ENCODE data around the gene NOC2L. TPM values are rescaled to one million over a fixed set of nuclear protein-coding genes. Genes with fewer than 3 reads are reported as not detected.

Gene NOC2L
- total RNA-seq, 1 experiment from 2014 or later = 130 TPM

GRCh38 chr1:956636-957035 is 2.4 kb downstream of the NOC2L start:
- no peak overlapping the region for H3K27ac ChIP-seq (ENCODE audit: insufficient read length, low read depth, low read length)
- no peak for DNase-seq
- no peak overlapping the region for H2BK5ac ChIP-seq (ENCODE audit: insufficient read length, low read length)
- WGBS (ENCODE audit: extremely low coverage, insufficient read length, low lambda C conversion rate) = no CpG with 5 or more reads among the region's 11 CpGs
- peaks cover 4% of the 10 kb centered on the region for H3K79me1 ChIP-seq (ENCODE audit: insufficient read depth, low read depth, low read length, poor library complexity, severe bottlenecking)
- no peaks in the 10 kb centered on the region for H3K4me1 ChIP-seq (ENCODE audit: insufficient read depth, low read length)
- peaks cover 18 to 57% (median 42%) of the 10 kb centered on the region in 3 experiments; a peak in 6 of 7 replicates for H3K36me3 Mint-ChIP-seq (ENCODE audit: insufficient read depth in 1 of 3, low read depth in 3 of 3)
- H3K27me3 ChIP-seq (ENCODE audit: insufficient read depth, low read length) = peaks cover 4% of the 10 kb centered on the region; the same call in 1 of the 2 replicates
- H3K4me2 ChIP-seq (ENCODE audit: insufficient read depth, insufficient read length, low read length) = no peak overlapping the region
- H3K4ac ChIP-seq (ENCODE audit: low read depth, low read length) = no peak overlapping the region
- no peak overlapping the region for H3K23ac ChIP-seq (ENCODE audit: insufficient read length, low read depth, low read length)
- no peak overlapping the region for H3K18ac ChIP-seq (ENCODE audit: insufficient read length, low read depth, low read length)
- no peak overlapping the region for H4K8ac ChIP-seq (replicated peaks; ENCODE audit: insufficient read length, low read depth, low read length)
- no peak overlapping the region for H3T11ph ChIP-seq (ENCODE audit: low read length)
- H3K14ac ChIP-seq (ENCODE audit: insufficient read depth, low read length) = no peak overlapping the region
- H3K79me2 ChIP-seq (ENCODE audit: insufficient read depth, low read length) = peaks cover 5% of the 10 kb centered on the region; the same call in 1 of the 2 replicates
- no peak overlapping the region for H4K5ac ChIP-seq (ENCODE audit: insufficient read length, low read depth, low read length)
- H2BK120ac ChIP-seq (ENCODE audit: low read depth, low read length, poor library complexity, severe bottlenecking) = no peak overlapping the region
- H3K9me3 ChIP-seq (ENCODE audit: control insufficient read depth, low read depth, low read length) = no peaks in the 10 kb centered on the region
- peaks cover 3% of the 10 kb centered on the region for H3K23me2 ChIP-seq (ENCODE audit: insufficient read length, low read depth, low read length, poor library complexity, severe bottlenecking)
- no peak overlapping the region for H3K9ac ChIP-seq (ENCODE audit: extremely low read depth, insufficient read length, low read length)
- H2BK15ac ChIP-seq (ENCODE audit: low read depth, low read length) = no peak overlapping the region
- no peak overlapping the region for H2BK12ac ChIP-seq (ENCODE audit: insufficient read length, low read depth, low read length)
- H3K9me3 Mint-ChIP-seq = no peaks in the 10 kb centered on the region; a peak in 2 of 5 replicates
- no peak overlapping the region for H3K4me3 Mint-ChIP-seq
- H2AK5ac ChIP-seq (ENCODE audit: insufficient read length, low read length) = no peak overlapping the region
- no peak overlapping the region for H3K27ac Mint-ChIP-seq
- no peak overlapping the region for H3K56ac ChIP-seq (ENCODE audit: insufficient read length, low read depth, low read length)
- TF ChIP-seq, protein P1, sequence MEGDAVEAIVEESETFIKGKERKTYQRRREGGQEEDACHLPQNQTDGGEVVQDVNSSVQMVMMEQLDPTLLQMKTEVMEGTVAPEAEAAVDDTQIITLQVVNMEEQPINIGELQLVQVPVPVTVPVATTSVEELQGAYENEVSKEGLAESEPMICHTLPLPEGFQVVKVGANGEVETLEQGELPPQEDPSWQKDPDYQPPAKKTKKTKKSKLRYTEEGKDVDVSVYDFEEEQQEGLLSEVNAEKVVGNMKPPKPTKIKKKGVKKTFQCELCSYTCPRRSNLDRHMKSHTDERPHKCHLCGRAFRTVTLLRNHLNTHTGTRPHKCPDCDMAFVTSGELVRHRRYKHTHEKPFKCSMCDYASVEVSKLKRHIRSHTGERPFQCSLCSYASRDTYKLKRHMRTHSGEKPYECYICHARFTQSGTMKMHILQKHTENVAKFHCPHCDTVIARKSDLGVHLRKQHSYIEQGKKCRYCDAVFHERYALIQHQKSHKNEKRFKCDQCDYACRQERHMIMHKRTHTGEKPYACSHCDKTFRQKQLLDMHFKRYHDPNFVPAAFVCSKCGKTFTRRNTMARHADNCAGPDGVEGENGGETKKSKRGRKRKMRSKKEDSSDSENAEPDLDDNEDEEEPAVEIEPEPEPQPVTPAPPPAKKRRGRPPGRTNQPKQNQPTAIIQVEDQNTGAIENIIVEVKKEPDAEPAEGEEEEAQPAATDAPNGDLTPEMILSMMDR (conservative IDR thresholded peaks at IDR 0.05) = no peak
- no peak overlapping the region for H2AFZ ChIP-seq (ENCODE audit: low read length)
- no peak overlapping the region for H2BK20ac ChIP-seq (ENCODE audit: low read depth, low read length, poor library complexity, severe bottlenecking)
- peaks cover 15% of the 10 kb centered on the region for H3K27me3 Mint-ChIP-seq (ENCODE audit: low read depth)
- H4K20me1 ChIP-seq (ENCODE audit: control insufficient read depth, insufficient read depth, insufficient read length) = no peaks in the 10 kb centered on the region
- H4K91ac ChIP-seq (ENCODE audit: insufficient read length, low read depth, low read length) = no peak overlapping the region
- H3K4me1 Mint-ChIP-seq = peaks cover 7 to 12% of the 10 kb centered on the region in 2 experiments

Measured in H9 (cell line).